GM10847 (cell line): Measurements from ENCODE around the gene OSBPL3.

ENCODE experiments used
- POLR2A ChIP-seq: IDR thresholded peaks from 2 replicates; pipeline ENCODE4 v1.6.1; 2011; ENCODE audit not compliant: insufficient read length; ENCODE audit errors: extremely low read depth

Gene OSBPL3

DNA sequence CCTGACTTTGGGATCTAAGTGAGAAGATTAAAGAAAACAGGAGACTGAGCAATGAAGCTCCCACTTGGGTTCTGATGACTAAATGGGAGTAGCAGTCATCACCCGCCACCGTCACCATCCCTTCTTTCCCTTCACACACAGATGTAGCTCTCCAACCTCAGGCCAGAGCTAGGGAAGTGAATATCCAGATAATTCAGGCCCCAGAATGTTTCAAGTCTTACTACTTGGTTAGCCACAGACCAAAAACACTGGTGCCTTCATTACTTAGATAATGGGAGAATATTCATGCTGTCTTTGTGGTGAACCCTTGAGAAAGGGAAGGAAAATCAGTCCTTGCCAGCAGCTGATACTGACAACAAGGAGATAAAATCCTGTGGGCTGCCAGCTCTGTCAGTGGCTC, 100.7 kb downstream of the OSBPL3 start:
- TF ChIP-seq POLR2A: no peak

DNA sequence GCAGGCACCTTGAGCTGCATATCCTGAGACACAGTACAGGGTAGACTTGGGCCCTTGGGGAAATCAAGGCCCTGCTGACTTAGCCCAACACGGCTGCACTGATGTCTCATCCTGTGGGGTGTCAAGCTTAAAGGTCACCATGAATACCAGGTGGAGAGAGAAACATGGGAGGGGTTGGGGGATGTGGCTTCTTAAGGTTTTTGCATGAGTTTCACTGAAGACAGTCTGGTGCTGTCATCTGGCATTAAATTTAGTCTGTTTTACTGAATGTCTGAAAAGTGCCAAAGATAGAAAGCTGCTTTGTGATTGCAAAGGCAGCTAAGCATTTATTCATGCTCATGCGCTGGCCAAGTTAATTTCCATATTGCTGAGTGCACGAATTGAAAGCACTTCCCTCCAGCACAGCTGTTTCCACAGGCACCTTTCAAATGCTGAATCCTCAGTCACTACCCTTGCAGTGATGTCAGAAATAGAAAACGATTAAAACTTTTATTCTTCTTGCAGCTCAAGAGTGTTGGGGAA, 102.1 kb downstream of the OSBPL3 start:
- no peak for TF ChIP-seq POLR2A

DNA sequence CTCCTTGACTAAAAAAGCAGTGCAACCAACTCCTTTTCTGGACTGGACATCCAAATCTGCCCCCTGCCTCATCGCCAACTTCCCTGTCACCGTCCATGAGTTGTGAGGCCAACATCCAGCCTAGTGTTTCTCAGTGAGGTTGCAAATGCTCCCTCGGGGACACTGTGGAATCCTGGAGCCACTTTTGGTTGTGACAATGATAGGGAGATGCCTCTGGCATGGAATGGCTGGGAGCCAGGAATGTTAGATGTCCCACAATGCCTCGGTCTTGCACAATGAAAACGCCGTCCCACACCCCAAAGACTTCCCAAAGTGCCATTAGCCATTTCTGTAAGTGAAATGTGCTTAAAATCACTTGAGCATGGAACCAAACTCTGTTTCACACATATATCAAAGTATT, 105.2 kb downstream of the OSBPL3 start:
- no peak for TF ChIP-seq POLR2A

DNA sequence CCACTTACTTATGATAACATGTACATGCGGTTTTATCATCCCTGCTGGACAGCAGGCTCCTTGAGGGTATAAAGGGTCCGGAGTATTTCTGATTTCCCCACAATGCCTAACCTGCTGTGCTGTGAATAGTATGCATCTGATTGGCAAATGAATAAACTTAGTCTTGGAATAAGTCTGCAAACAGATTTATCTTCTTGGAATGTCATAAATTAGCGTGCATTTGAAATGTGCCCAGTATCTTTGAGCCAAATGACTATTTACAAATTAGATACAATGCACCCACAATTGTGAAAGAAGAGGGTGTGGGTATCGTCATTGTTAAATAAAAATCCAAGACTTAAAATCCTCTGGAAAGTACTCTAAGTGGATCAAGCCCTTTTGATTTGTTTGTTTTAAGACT, 106.0 kb downstream of the OSBPL3 start:
- TF ChIP-seq POLR2A: no peak

DNA sequence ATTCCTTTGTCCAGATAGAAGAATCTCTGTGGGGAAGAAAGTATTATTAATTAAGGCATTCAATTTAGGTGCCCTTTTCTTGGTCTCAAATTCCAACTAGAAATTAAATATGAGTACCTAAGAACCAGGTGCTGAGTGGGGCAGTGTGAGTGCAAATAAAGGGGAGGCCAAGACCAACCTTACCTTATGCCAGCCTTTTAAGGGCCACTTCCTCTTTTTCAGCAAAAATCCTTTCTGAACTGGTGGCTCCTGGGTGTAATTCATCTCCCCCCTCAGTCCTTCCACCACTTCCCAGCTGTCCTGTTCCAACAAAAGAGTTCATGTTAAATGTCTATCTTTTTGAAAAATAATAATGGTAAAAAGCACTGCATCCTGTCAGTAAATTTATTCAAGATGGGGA, 108.2 kb downstream of the OSBPL3 start:
- no peak for TF ChIP-seq POLR2A

DNA sequence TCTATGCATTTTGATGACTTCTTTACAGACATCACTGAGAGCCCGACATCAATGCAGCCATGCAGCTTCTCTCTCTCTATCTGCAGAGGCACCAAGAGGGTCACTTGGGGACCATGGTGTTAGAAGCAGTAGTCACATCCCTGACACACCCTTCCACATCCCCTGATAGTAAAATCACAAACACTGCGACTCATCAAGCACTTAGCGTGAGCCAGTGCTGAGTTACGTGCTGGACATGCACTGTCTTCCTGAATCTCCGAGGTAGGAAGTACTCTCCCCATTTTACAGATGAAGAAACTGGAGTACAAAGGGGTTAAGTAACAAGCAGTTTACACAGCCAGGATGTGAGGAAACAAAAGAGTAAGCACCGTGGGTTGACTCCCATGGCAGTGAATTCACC, 109.2 kb downstream of the OSBPL3 start:
- TF ChIP-seq POLR2A: no peak

DNA sequence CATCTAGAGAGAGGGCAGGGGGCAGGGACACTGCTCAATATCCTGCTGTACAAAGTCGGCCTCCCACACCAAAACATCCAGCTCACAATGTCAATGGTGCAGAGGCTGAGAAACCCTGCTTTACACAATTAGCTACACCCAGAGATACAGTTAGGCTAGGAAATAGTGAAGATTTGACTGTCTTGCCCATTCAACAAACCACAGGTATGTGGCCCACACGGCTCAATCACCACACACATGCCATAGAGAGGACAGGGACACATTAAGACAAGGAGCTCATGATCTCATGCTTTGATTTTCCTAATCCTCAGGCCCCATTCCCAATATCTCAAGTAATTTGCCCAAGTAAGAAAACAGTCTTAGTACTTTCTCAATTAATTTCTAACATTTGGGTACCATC, 110.4 kb downstream of the OSBPL3 start:
- TF ChIP-seq POLR2A: no peak

DNA sequence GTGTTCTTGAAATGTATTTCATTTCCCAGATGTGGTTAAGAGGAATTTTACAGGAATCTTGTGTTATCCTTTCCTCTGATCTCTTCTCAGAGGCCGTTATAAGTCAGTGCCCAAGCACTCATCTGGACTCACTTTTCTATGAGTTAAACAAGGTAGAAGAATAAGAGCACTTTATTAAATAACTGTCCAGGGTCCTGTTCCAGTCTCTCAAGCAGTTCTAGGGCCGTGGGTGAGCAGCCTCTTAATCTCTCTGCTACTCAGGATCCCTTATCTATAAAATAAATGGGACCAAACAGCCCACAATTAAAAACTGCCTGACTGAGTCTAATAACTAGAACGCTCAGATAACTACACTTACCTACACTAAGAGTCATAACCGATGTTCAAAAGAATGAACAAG, 111.2 kb downstream of the OSBPL3 start:
- no peak for TF ChIP-seq POLR2A

DNA sequence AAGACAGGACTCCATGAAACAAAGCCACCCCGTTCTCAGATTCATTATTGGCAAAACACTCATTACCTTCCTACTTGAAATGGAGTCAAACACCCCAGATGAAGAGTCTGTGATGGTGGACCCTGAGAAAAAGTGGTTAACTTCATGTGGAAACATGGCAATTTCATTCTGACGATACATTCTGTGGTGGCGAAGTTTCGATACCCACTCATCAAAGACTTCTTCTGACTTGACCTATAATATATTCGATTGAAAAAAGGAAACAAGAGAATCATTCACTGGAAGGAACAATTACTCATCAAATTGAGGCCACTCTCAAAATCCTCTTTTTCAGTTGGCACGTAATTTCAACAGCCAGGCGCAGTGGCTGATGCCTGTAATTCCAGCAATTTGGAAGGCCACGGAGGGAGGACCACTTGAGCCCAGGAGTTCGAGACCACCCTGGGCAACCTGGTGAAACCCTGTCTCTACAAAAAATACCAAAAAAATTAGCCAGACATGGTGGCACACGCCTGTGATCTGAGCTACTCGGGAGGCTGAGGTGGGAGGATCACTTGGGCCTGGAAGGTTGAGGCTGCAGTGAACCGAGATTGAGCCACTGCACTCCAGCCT, 113.9 kb downstream of the OSBPL3 start:
- TF ChIP-seq POLR2A: no peak

DNA sequence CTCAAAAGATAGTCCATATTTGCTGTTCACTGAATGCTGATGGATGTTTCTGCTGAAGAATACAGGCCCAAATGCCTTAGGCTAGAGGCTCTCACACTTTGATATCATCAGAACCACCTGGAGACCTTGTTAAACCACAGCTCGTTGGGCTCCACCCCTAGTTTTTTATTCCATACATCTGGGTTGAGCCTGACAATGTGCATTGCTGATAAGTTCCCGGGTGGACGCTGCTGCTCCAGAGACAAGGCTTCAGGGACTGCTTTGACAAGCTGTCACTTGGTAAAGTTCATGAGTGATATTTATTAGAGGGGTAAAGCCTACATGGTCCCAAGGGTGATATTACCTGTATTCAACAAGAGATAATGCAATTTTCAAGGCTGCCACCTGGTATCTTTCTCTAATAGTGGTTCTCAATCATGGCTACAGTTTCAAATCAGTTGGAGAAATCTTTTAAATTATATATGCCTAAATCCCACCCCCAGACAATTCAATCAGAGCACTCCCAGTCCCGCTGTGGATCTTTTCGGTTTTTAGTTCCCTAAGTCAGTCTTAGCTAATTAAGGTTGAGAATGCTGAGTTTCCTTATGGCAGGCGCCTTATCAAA, 115.7 kb downstream of the OSBPL3 start:
- no peak for TF ChIP-seq POLR2A

DNA sequence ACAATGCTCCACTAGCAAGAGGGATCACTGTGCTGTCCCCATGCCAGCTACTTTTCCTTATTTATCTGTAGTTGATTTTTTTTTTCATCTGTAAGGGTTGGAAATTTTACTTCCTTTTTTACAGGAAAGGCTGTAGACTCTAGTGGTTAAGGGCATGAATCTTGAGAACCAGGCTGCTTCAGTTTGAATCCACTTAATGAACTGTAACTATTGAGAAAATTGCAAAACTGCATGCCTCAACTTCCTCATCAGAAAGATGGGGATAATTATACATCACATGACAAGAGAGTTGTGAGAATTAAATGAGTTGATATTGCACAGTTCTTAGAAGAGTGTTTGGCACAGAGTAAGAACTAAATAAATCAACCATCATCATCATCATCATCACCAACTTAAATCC, 116.4 kb downstream of the OSBPL3 start:
- TF ChIP-seq POLR2A: no peak

DNA sequence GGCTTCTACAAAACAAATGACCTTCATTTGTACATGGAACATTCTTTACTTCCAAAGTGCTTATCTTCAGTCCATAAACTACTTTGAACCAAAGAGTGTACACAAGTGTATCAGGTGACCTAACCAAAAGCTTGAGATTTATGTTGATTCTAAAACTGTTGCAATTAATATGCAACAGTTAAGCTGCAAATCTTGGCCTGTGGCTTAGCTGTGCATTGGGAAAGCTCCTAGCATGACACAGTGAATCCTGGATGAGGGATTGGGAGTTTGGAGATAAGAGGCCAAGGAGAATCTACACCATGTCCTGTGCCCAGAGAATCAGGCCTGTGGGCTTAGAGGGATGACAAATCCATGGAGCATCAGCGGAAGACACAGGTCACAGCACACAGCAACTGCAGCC, 117.5 kb downstream of the OSBPL3 start:
- TF ChIP-seq POLR2A: no peak

DNA sequence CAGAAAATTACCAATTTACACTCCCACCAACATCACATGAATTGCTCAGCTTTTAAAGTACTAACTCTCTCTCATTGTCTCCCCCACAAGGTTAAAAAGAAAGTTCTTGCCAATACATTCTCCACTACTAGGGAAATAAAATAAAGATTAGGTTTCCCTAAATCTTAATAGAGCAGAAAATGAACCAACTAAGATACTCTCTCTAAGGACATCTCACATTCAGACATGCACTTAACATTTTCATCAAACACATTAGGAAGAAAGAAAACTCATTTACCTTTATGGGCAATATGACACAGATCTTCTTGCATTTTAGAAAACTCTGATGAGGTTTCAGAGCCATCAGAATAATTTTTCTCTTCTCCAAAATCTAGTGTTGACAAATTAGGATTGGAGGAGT, 118.6 kb downstream of the OSBPL3 start:
- no peak for TF ChIP-seq POLR2A

DNA sequence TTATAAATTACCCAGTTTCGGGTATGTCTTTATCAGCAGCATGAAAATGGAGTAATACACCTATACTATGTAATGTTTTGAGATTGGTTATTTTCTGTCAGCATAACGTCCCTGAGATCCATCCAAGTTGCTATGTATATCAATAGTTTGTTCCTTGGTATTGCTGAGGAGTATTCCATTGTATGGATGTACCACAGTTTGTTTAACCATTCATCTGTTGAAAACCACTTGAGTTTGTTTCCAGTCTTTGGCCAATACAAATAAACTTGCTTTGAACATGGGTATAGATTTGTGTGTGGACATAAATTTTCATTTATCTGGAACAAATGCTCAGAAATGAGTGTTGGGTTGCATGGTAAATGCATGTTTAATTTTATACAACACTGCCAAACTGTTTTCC, 119.4 kb downstream of the OSBPL3 start:
- no peak for TF ChIP-seq POLR2A

DNA sequence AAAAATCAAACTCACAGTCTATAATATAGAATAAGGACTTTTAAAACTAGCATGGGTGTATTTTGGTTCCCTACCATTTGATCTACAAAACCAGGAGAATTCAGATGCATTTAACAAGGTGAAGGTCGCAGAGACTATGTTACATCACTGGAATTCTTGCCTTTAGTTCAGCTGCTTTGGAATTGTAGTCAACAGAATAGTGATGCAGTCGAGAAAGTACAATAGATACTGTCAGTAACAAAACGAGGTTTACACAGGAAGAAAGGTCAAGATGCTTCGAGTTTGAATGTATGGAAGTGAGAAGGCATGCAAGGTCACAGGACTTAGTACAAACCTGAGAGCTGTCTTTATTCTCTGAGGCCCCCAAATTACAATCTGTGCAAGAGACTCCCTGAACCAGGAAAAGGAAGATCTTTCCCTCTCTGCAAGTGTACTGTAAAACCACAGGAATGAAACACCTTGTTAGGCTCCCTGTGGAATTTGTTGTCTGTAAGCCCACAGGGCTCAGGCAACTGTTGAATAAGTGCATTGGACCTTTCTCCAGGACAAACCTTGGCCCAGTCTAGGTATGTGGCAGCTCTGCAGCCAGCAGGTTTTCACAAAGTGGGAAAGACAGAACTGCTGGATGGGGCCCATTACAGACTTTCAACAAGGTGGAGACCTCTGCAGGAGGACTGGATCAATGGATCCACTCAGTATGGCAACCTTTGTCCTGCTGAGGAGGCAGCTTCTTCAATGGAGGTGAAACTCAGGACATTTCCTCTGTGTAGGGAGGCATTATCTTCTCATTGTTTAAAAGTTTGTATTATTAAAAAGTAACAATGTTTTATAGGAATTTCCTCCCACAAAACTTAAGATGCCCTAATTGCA, 121.6 kb downstream of the OSBPL3 start:
- no peak for TF ChIP-seq POLR2A

DNA sequence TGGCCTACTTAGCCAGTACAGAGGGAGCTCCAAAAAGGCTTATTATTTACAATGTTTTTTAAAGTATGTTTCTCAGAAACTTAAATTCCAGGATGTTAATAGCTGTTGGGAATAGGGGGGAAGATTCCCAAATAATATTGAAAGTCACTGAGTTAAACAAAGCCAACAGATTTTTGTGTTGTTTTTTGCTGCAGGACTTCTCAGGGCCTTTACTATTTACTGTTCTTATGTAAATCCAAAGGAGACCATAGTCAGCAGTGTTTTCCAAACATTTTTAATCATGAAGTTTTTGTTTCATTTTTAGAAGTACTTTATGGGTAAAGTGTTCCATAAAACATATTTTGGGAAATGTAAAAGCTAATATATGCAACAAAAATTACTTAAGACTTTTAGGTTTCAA, 122.4 kb downstream of the OSBPL3 start:
- no peak for TF ChIP-seq POLR2A
